Fibroblast of the aortic adventitia (primary cell): Measurements from ENCODE around the gene NPR2. TPM values are rescaled to one million over a fixed set of nuclear protein-coding genes. Genes with fewer than 3 reads are reported as not detected.

Source experiments
- DNase-seq: peaks from one replicate; pipeline ENCODE4 v3.0.0-alpha.2; 2010; ENCODE audit warnings: low read depth
- H3K4me3 ChIP-seq: 2 replicates; pipeline ENCODE4 v1.5.1; 2011; ENCODE audit warnings: low read depth, mild to moderate bottlenecking, control low read depth, low read length, moderate library complexity
- CTCF ChIP-seq: IDR thresholded peaks from 2 replicates; pipeline ENCODE4 v1.5.1; 2011; ENCODE audit warnings: mild to moderate bottlenecking, low read length, control low read depth, inconsistent platforms; ENCODE audit not compliant: insufficient read depth
- total RNA-seq: library from RNA; depleted of rRNA; stranded (reverse); fragments of >200 nt; gene quantifications from 2 replicates; pipeline ENCODE4 v1.2.3, GENCODE V29; 2012; ENCODE audit warnings: low replicate concordance

Gene NPR2
- total RNA-seq, 1 donor: 17.1 TPM

GRCh38 chr9:35771534-35771933 is 19.9 kb upstream of the NPR2 start:
- no peak for TF ChIP-seq CTCF
- H3K4me3 ChIP-seq: no peak overlapping the region
- peak; percentile 48 for DNase-seq

GRCh38 chr9:35771943-35772342 is 19.4 kb upstream of the NPR2 start:
- no peak for TF ChIP-seq CTCF
- DNase-seq: no peak
- no peak overlapping the region for H3K4me3 ChIP-seq

GRCh38 chr9:35774907-35775635 is 16.3 kb upstream of the NPR2 start:
- no peak overlapping the region for H3K4me3 ChIP-seq
- no peak for DNase-seq
- TF ChIP-seq CTCF: no peak

- no peak overlapping the region for H3K4me3 ChIP-seq
- no peak for DNase-seq
- no peak for TF ChIP-seq CTCF
Measured at GRCh38 chr9:35776018-35776417, 15.4 kb upstream of the NPR2 start.

GRCh38 chr9:35778496-35778895 is 12.9 kb upstream of the NPR2 start:
- no peak overlapping the region for H3K4me3 ChIP-seq
- TF ChIP-seq CTCF: no peak
- DNase-seq: no peak

- no peak for TF ChIP-seq CTCF
- H3K4me3 ChIP-seq: no peak overlapping the region
- no peak for DNase-seq
Measured at GRCh38 chr9:35781066-35781465, 10.3 kb upstream of the NPR2 start.

GRCh38 chr9:35783418-35783817 is 8.0 kb upstream of the NPR2 start:
- no peak overlapping the region for H3K4me3 ChIP-seq
- DNase-seq: no peak

More at GRCh38 chr9:35783418-35783817, 8.0 kb upstream of the NPR2 start:
- TF ChIP-seq CTCF: no peak
